HG03097 (cell line): ENCODE results near the gene NDRG3.
"Not testable (repeated sequence)": the region's sequence is repeated elsewhere in the genome, so short reads cannot be mapped to it uniquely, and the experiment has no call there.

Experiments
- ATAC-seq: cut with Tn5 transposase; IDR thresholded peaks from one replicate; pipeline ENCODE4 v1.9.1; 2021; ENCODE audit not compliant: unreplicated experiment, low FRiP score

NDRG3 gene

DNA sequence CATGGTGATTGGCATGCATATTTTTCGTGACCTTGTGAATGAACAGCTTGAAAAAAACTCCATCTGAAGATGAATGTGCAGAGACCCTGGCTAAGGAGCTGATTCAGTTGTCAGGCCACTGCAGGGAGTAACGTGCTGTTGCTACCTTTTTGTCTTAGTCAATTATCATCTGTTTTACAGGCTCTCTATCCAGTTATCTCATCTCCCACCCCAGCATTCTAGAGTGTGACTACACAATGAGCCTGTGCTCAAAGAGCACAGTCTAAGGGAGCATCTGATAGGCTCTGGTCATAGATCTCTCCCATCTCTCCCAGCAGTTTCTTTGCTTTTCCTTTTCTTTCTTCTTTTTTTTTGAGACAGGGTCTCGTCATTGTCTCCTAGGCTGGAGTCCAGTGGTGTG is 45.5 kb downstream of the NDRG3 start:
- ATAC-seq, result no peak

DNA sequence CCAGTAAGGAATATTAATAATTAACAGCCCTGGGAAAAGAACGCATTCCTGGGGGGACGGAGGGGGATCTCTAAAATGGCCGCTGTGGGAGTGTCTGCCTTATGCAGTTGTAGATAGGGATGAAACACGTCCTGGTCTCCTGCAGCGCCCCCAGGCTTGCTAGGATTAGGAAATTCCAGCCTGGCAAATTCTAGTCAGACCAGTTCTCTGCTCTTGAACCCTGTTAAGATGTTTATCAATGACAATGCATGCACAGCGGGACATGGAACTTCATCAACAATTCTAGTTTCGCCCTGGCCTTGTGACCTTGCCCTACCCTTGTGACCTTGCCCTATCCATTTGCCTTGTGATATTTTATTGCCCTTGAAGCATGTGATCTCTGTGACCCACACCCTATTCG is 50.4 kb downstream of the NDRG3 start:
- not testable (repeated sequence) for ATAC-seq

DNA sequence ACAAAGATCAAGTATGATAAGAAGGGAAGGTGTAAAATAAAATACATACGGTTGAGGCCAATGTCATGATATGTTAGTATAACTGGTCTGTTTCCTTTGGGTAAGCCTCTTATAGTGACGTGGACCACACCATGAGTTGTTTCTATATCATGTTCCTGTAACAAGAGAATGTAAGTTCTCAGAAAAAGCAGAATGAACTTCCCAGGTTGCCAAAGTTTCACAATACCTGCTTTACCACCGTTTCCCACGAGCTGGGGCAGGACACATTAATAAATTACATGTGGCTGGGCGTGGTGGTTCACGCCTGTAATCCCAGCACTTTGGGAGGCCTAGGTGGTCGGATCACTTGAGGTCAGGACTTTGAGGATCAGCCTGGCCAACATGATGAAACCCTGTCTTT is 57.3 kb downstream of the NDRG3 start:
- no peak for ATAC-seq

DNA sequence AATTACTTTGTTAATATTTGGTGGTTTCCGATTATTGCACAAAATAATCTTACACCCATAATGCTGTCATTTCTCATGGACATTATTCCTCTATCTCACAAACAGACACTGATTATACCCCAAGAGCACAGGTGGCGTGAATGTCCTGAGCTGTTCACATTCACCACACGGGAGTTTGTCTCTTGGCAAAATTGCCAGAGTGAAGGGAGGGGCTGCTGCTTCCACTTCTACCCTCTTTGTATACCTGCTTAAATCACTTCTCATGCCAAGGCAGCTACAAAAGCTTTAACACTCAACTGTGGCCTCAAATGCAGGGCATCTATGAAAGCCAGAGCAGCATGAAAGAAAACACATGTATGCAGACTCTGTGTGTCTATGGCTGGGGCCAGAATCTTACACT is 58.0 kb downstream of the NDRG3 start:
- ATAC-seq, result no peak

DNA sequence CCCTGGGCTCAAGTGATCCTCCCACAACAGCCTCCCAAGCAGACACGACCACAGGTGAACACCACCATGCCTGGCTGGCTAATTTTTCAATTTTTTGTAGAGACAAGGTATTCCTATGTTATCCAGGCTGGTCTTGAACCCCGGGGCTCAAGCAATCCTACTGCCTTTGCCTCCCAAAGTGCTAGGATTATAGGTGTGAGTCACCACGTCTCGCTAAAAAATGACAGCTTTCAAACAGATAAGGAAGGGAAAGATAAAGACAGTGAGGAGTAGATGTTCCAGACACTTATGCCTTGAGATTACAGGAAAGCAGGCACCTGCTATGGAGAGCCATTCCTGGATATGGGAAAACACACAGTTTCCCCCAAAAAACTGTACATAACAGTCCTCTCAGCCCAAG is 58.9 kb downstream of the NDRG3 start:
- ATAC-seq, result no peak

DNA sequence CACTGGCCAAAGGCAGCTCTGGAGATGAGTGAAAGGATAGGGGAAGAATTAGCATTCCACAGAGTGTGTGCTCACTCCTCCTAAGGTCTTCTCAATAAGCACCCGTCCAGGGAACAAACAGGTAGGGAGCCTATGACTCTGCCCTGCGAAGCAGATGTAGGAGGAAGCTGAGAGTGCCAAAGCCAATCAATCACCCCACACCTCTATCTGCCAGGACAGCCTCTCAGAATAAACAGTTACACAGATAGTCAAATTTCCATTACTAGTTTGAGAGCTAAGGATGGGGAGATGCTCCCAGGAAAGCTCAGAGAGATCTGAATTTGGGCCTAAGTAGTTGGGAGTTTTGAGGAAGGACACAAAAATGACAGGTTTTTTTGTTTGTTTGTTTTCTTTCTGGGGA is 59.4 kb downstream of the NDRG3 start:
- no peak for ATAC-seq

DNA sequence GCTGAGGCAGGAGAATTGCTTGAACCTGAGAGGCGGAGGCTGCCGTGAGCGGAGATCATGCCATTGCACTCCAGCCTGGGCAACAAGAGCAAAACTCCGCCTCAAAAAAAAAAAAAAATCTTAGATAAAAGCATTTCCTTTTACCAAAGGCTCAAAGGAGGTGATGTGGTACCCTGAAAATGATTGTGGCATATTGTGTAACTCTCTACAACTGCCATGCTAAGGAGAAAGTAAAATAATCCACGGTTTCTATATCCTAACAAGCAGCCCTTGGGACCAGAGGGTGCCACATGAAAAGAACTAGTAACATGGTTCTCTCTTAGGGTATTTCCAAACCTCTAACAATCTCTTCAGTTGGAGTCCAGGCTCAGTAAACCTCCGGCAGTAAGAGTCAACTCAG is 61.1 kb downstream of the NDRG3 start:
- no peak for ATAC-seq

DNA sequence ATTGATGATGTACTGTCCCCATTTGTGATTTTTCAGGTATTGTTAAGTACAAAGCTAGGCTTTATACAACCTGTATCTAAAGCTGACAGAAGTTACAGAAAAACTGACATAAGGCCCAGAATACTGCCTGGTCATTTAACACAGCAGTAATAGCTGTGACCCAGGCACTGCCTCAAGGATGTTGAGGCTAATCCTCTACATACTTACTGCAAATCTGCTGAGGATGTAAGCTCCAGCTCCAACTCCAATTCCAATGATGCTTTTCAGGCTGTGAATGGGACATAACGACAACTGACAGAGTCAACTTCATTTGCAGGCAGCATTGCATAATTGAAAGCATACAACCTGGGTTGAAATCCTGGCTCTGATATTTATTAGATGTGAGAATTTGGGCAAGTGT is 63.6 kb downstream of the NDRG3 start:
- no peak for ATAC-seq

DNA sequence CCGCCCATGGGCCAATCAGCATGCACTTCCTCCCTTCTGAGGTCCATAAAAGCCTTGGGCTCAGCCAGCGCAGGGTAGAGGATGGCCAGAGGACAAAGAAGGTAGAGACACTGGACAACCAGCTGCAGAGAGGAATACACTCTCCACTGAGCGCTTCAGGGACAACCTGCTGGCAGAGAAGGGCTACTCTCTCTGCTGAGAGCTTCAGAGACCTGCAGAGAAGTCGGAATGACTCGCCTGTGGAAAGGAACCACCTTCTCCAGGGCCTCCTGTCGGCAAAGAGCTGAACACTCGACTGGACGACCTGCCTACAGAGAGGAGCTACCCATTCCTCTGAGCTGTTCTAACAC is 68.5 kb downstream of the NDRG3 start:
- no peak for ATAC-seq

DNA sequence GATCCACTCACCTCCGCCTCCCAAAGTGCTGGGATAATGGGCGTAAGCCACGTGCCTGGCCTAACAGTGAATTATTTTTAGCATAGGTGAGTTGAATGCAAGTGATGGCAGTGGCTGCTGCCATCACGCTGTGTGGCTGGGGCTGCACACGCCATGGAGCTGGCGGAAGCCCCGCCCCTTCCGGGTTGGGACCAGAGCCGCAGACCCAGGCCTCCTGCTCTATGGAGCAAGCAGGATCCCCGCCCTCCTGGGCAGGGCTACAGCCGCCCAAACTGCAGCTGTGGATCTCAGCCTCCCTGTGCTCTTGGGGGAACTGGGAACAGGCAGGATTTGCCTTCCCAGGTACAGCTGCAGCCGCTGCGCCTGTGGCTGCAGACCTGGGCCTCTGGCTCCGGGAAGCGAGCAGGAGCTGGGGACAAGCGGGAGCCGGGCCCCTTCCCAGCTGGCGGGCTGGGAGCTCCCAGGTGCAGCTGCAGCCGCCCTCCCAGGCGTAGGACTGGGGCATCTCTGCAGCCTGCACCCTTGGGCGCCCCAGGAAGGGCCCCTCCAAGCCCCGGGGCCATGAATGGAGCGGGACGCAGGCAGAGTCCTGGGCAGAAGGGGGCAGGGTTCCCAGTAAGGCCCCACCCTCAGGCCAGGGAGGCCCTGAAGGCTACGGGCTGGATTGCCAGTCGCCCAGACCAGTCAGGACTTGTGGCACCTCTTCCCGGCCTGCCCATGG is 69.0 kb downstream of the NDRG3 start:
- no peak for ATAC-seq

DNA sequence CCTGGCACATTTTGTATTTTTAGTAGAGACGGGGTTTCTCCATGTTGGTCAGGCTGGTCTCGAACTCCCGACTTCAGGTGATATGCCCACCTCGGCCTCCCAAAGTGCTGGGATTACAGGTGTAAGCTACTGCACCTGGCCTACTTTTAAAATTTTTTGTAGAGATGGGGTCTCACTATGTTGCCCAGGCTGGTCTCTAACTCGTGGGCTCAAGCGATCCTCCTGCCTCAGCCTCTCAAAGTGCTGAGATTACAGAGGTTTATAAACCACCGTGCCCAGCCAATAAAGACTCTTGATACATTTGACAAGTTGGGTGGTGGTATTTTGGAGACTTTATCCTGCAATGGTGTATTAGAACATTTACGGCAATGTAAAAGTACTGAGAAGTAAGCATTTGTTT is 70.3 kb downstream of the NDRG3 start:
- not testable (repeated sequence) for ATAC-seq

DNA sequence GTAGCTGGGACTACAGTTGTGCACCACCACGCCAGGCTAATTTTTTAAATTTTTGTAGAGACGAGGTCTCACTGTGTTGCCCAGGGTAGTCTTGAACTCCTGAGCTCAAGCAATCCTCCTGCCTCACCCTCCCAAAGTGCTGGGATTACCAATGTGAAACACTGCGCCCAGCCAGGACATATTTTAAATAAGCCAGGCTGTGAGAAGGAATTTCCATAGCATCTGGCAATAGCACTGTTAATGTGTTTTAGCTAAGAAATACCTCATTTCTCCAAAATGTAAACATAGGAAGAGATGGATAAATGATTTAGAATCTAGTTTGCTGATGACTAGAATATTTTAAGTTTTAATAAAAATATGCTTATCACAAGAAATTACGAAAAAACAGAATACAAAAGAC is 72.9 kb downstream of the NDRG3 start:
- no peak for ATAC-seq

DNA sequence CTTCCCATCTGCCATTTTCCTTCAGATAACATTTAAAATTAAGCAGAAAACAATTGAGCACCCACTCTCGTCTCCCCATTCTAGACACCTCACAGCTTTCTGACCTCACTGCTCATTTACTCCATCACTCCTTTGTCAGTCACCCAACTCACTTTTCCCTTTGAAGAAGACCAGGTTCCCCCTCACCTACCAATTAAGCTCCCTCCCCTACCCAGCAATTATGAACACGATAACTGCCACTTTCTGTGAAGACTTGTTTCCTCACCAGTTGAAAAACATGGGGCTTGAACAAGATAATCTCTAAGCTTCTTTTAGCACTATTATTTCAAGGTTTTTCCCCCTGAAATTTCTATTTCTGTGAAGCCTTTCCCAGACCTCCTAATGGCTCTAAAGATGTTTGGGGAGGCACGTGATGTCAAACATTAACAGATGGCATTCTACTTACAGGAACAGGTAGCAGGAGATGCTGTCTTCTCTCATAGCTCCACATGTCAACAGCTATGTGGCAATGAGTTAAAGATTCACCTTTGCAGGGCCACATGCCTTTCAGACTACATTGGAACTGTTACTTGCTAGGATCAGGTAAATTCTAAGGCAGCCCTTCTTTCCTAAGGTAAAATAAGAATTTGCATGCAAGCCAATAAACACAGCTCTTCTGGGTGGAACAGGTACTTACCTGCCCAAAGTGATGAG is 75.1 kb downstream of the NDRG3 start:
- no peak for ATAC-seq

DNA sequence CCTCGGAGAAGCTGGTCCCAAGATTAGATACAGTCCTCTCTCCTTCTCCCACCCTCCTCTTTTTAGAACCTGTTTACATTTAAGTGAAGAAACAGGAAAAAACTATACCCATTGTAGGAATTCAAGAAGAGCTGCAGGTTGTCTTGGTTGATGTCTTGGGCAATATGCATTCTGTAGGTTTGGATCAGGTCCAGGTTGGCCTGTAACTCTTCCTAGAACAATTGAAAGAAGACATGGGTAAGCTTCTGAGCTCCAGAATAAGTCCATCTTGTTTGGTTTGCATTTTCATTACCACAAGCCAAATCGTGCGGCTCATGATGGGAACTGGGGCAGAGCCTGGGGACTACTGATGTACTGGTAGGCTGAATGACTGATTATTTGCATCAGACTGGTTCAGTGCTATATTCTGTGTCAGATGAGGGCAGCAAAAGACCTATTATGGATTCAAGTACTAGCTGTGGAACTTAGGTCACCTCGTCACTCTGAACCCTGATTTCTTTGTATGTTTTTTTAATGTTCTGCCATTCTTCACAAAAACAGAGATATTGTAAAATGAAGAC is 79.6 kb downstream of the NDRG3 start:
- ATAC-seq, result no peak

DNA sequence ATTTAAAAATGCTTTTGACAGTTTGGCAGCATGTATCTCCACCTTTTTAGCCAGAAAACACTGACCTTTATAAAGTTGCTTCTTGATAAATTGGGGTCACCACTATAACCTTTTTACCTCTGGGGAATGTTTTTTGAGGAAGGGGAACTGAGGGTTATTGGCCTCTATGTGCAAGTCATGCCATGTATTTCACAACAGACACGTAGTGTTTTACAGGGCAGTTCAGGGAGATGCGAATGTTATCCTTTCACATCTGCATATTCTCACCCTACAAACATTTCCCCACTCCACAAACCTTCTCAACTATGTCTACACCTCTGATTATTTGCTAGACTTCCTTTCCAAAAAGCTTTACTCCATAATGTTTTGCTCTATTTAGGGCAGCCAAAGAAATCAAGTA is 82.9 kb downstream of the NDRG3 start:
- ATAC-seq, result no peak

DNA sequence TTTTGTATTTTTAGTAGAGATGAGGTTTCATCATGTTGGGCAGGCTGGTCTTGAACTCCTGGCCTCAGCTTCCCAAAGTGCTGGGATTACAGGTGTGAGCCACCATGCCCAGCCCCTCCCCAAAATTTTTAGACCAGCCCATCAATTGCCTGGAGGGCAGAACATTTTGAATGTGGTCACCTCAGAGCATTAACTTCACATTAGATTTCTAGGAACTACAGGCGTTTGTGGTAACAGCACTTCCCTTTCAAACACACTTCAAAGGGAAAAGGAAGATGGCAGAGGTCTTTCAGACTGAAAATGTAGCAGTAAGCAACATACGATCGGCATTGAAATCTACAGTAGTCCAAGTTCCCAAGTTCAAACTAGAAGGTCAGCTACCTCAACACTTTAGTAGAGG is 87.6 kb downstream of the NDRG3 start:
- no peak for ATAC-seq

DNA sequence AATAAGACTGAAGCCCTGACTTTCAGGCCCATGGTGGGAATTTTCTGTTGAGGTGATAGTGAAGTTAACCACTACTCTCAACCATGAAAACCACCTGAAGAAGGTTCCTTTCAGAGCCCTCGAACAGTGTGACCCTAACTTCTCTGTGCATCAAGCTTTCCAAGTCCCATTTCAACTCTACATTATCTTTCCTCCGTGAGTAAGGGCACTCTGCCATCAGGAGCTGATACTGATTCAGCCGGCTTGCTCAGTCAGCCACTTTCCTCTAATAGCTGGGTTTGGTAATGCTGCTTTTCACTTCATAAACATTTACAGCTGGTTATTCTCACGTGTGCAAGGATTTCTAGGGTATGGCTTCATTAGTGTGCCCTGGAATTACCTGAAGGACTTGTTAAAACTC is 89.2 kb downstream of the NDRG3 start:
- no peak for ATAC-seq

DNA sequence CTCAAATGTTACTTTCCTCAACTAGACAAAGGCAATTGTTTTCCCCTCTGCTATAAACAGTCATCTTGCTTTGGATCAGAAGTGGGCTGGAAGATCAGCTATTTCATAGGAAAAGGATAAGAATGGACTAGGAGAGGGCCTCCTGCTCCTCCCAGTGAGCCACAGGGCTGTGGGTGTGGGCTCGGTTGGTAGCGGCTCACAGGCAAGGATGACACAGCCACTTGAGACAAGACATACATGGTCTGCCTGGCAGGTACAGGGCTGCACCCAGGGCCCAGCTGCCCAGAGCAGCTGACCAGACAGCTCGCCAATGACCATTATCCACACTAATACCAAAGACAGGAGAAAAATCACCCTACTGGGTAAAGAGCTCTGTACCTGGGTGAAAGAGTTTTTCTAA is 90.9 kb downstream of the NDRG3 start:
- no peak for ATAC-seq

DNA sequence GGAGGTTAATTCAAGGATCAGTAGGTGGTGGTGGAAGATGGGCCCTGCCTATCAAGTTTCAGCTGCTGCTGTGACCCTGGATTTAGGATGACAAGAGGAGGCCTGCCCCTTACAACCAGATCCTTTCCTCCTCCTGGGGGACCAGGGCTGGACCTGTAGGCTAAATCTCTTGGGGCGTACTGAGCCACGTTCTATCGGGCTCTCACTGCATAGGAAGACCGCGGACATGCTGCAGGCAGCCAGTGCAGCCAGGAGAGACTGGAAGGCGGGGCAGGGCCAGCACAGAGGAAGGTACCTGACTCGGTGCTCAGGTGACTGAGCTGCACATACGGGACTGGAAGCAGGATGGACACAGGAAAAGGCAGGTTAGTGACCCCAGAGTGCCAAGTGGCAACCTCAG is 91.4 kb downstream of the NDRG3 start:
- ATAC-seq, result no peak

DNA sequence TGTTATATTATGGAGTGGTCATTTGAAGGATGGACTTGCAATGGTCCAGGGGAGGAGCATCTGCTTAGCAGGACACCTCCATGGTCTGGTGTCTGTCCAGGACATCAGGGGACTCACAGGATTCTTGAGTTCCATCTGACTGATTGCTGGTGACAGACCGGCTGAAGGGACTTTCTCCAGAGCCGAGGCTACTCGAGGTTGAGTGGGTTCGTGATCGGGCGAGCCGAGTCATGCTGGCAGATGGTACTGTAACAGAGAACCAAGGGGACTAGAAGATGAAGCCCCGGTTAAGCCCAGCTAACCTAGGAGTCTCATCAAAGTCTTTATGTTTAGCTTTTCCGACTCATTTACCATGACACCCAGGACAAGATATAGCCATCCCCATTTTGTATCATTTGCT is 92.4 kb downstream of the NDRG3 start:
- ATAC-seq, result no peak

DNA sequence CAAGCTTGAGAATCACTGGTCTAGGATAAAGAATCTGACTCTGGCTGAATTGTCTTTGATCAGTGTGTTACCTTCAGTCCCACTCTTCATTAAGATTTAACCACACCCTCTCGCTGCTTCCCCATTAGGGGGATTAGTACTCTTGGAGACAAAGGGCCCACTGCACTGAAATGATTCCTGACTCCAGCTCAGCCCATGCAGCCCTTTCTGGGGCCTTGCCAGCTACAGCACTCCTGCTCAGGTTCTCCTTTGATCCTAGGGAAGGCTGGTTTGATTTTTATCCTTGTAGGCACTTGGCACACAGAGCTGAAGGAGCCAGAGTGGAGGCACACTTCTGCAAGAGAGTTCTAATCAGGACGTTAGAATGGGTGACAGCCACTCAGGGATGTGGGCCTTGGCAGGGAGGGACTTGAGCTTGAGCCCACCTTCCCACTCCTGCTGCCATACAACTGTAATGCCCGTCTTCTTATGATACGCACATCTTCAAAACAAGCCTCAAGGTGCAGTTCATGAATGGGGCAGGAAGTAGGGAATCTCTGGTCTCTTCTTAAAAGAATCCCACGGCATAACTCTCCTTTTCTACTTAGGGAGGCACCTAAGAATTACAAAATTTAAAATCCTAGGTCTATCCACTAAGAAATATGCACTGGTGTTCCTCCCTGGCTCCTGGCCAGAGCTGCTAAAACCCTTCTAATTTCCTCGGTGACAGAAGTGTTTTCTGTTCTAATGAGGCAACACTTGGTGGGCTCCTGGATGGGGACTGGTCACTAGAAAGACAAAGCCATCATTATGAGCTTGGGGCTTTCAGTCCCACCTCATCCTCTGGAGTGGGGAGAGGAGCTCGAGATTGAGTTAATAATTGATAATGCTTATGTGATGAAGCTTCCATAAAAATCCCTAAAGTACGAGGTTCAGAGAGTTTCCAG is 98.4 kb downstream of the NDRG3 start:
- no peak for ATAC-seq
